Endothelial cell of umbilical vein (primary cell): ENCODE data around the gene BICRA. TPM values are rescaled to one million over a fixed set of nuclear protein-coding genes. Genes with fewer than 3 reads are reported as not detected.

Experiments used
- BruUV-seq: library from RNA; stranded (reverse); fragments of 400-500 nt; replicated peaks from 2 replicates; lab custom pipeline; 2021; lab: Mats Ljungman, UMichigan
- CTCF ChIA-PET: fragments of 300-600, 350-600 bp; sonication (Branson Sonifier 250); formaldehyde crosslinking; loops from one replicate; lab custom pipeline; 2021; ENCODE audit warnings: antibody characterized with exemption, inconsistent platforms; lab: Charles Lee
- POLR2A ChIA-PET: fragments of 300-600, 350-600 bp; sonication (Branson Sonifier 250); formaldehyde crosslinking; loops from one replicate; lab custom pipeline; 2021; ENCODE audit warnings: antibody characterized with exemption, inconsistent platforms; lab: Charles Lee
- DNase-seq: peaks from one replicate; pipeline ENCODE4 v3.0.0-alpha.2; 2011; ENCODE audit warnings: low read depth, low spot score
- FAIRE-seq: peaks from 2 replicates; lab custom pipeline; 2011; peaks lifted over from hg19 to GRCh38; lab: Jason Lieb, UNC
- H2AFZ ChIP-seq: 2 replicates; pipeline ENCODE4 v1.6.0; 2012; ENCODE audit warnings: low read depth, low read length, control low read depth, inconsistent platforms
- H3K27ac ChIP-seq: 2 replicates; pipeline ENCODE4 v1.5.1; 2011; ENCODE audit warnings: low read depth, mild to moderate bottlenecking, control low read depth, low read length, moderate library complexity; ENCODE audit not compliant: insufficient read depth
- H3K27me3 ChIP-seq, 2 experiments: 2 replicates each; pipeline versions ENCODE4 v1.6.0 to v1.6.1; 2011; ENCODE audit warnings: low read length in 2 of 2, mixed read lengths in 1 of 2; ENCODE audit not compliant: control insufficient read depth in 2 of 2, insufficient read depth in 2 of 2
- H3K36me3 ChIP-seq, 2 experiments: 2 replicates in 1 of 2; 3 replicates in 1 of 2; pipeline ENCODE4 v1.5.1; 2011; ENCODE audit warnings: low read length in 2 of 2, mild to moderate bottlenecking in 1 of 2, moderate library complexity in 1 of 2; ENCODE audit not compliant: control insufficient read depth in 2 of 2, insufficient read depth in 2 of 2; ENCODE audit errors: extremely low read depth in 1 of 2
- H3K4me1 ChIP-seq: 3 replicates; pipeline ENCODE4 v1.5.1; 2011; ENCODE audit warnings: mild to moderate bottlenecking, low read length; ENCODE audit not compliant: control insufficient read depth, insufficient read depth; ENCODE audit errors: extremely low read depth
- H3K4me2 ChIP-seq: 2 replicates; pipeline ENCODE4 v1.6.1; 2011; ENCODE audit warnings: low read length, control low read depth, mixed read lengths; ENCODE audit not compliant: insufficient read depth
- H3K4me3 ChIP-seq, 3 experiments: fragments of 200-600 bp in 1 of 3; sonication (generic), shearing (Covaris generic) in 1 of 3; replicated peaks in 1 of 3; 2 replicates each; pipeline ENCODE4 v1.5.1; 2011 to 2016; ENCODE audit warnings: control low read depth in 3 of 3, low read length in 3 of 3, mild to moderate bottlenecking in 2 of 3, inconsistent platforms in 1 of 3, low read depth in 1 of 3, moderate library complexity in 1 of 3; ENCODE audit not compliant: insufficient read depth in 1 of 3
- H3K79me2 ChIP-seq: 2 replicates; pipeline ENCODE4 v1.6.0; 2012; ENCODE audit warnings: low read length, inconsistent platforms; ENCODE audit not compliant: control insufficient read depth, insufficient read depth
- H3K9ac ChIP-seq: replicated peaks from 2 replicates; pipeline ENCODE3; 2011; ENCODE audit warnings: low read length, control low read depth; ENCODE audit not compliant: insufficient read depth; ENCODE audit errors: extremely low read depth
- H3K9me1 ChIP-seq: replicated peaks from 3 replicates; pipeline ENCODE4 v1.6.0; 2011; ENCODE audit warnings: mild to moderate bottlenecking, low read length; ENCODE audit not compliant: control insufficient read depth, insufficient read depth; ENCODE audit errors: extremely low read depth
- H3K9me3 ChIP-seq: replicated peaks from 2 replicates; pipeline ENCODE4 v1.5.1; 2012; ENCODE audit warnings: low read length, inconsistent platforms; ENCODE audit not compliant: control insufficient read depth, insufficient read depth
- H4K20me1 ChIP-seq: replicated peaks from 2 replicates; pipeline ENCODE3; 2011; ENCODE audit warnings: mild to moderate bottlenecking, low read length; ENCODE audit not compliant: control insufficient read depth, insufficient read depth; ENCODE audit errors: extremely low read depth
- EZH2 ChIP-seq: IDR thresholded peaks from 2 replicates; pipeline ENCODE4 v1.6.1; 2012; ENCODE audit warnings: borderline replicate concordance, low read depth, mild to moderate bottlenecking, moderate library complexity, low read length, inconsistent platforms; ENCODE audit not compliant: severe bottlenecking
- FOS ChIP-seq: IDR thresholded peaks from 2 replicates; pipeline ENCODE4 v1.6.1; 2011; ENCODE audit warnings: mild to moderate bottlenecking, low read length, moderate library complexity, borderline replicate concordance; ENCODE audit not compliant: insufficient read depth
- GATA2 ChIP-seq: IDR thresholded peaks from 2 replicates; pipeline ENCODE4 v1.7.0; 2011; ENCODE audit warnings: low read depth, mild to moderate bottlenecking, moderate library complexity, mixed read lengths, low read length; ENCODE audit not compliant: insufficient read length, insufficient read depth
- JUN ChIP-seq: IDR thresholded peaks from 2 replicates; pipeline ENCODE4 v1.6.1; 2011; ENCODE audit warnings: borderline replicate concordance, low read depth; ENCODE audit not compliant: insufficient read length, insufficient read depth
- MAX ChIP-seq: IDR thresholded peaks from 2 replicates; pipeline ENCODE4 v1.6.1; 2011; ENCODE audit not compliant: insufficient read depth, insufficient read length
- MYC ChIP-seq: IDR thresholded peaks from one replicate; pipeline ENCODE4 v1.6.1; 2011; ENCODE audit warnings: mild to moderate bottlenecking, low read depth, low read length
- POLR2A ChIP-seq: IDR thresholded peaks from 2 replicates; pipeline ENCODE4 v1.6.1; 2012; ENCODE audit warnings: low read depth, mild to moderate bottlenecking, control low read depth, low read length
- POLR2AphosphoS5 ChIP-seq: IDR thresholded peaks from 2 replicates; pipeline ENCODE4 v1.6.1; 2012; ENCODE audit warnings: low read depth, mild to moderate bottlenecking, control low read depth, low read length, moderate library complexity; ENCODE audit not compliant: insufficient read depth
- dilution Hi-C: fragments of 300-500 bp; cut with MboI; formaldehyde crosslinking; loops from one replicate; pipeline ENCODE4 v1.15.0; 2019; ENCODE audit warnings: low sequenced_read_pairs; ENCODE audit not compliant: extremely low pct_ligation_motif_present
- intact Hi-C: fragments of 100-400 bp; cut with micrococcal nuclease; formaldehyde crosslinking; loops from one replicate; pipeline ENCODE4 v1.10.0; 2022
- polyA plus RNA-seq, 4 experiments: library from polyadenylated mRNA; depleted of rRNA in 3 of 4; stranded (reverse) in 3 of 4; unstranded in 1 of 4; fragments of >200 nt; gene quantifications; 2 replicates each; pipeline versions ENCODE4 v1.2.1 to v1.2.3, GENCODE V29; 2011 to 2012; ENCODE audit warnings: missing spikeins in 1 of 4
- total RNA-seq: library from RNA; stranded (reverse); gene quantifications from 2 replicates; pipeline ENCODE4 v1.2.3, GENCODE V29; 2021
- TF ChIP-seq, protein P1 (sequence below), 2 donors: IDR thresholded peaks; 1 replicate in 1 of 2; 2 replicates in 1 of 2; pipeline ENCODE4 v1.5.1; 2011; ENCODE audit warnings: low read length in 2 of 2, mild to moderate bottlenecking in 2 of 2, moderate library complexity in 2 of 2, control low read depth in 1 of 2, inconsistent platforms in 1 of 2, low read depth in 1 of 2; ENCODE audit not compliant: insufficient read depth in 1 of 2; ENCODE audit errors: extremely low read depth in 1 of 2

BICRA gene
- total and polyA plus RNA-seq, 2 donors (not counting 3 experiments of a cell fraction or from before 2014, with no cell fraction given): 3.8 to 20.5 TPM

- no peak for FAIRE-seq
- POLR2A ChIA-PET: no interaction called here
- BruUV-seq: no TSS peak
Observed at GRCh38 chr19:47698631-47699359, 89.9 kb downstream of the BICRA start.

More at GRCh38 chr19:47698631-47699359, 89.9 kb downstream of the BICRA start:
- no peaks in the 10 kb centered on the region for H4K20me1 ChIP-seq
- dilution Hi-C loops (no loop called here), intact Hi-C loops (loop anchor here (1.0 kb wide), 4 partner anchors 90 to 262 kb away; partner anchors contain the start of gene NAPA)
- no peak overlapping the region for H3K27ac ChIP-seq
- peaks cover 6 to 30% of the 10 kb centered on the region in 2 experiments for H3K36me3 ChIP-seq
- no peaks in the 10 kb centered on the region for H3K27me3 ChIP-seq
- H3K4me3 ChIP-seq: no peak overlapping the region
- CTCF ChIA-PET: interaction anchor here (0.7 to 5.5 kb wide), 26 partner anchors 8 to 274 kb away, joined by 3 to 122 read pairs (median 4); partner anchors contain the start of genes EHD2, KPTN and NAPA
- TF ChIP-seq MYC: no peak
- no peak for TF ChIP-seq MAX
- no peak for TF ChIP-seq EZH2
- TF ChIP-seq POLR2A: no peak
- no peak for TF ChIP-seq JUN
- TF ChIP-seq POLR2AphosphoS5: no peak
- TF ChIP-seq, protein P1, sequence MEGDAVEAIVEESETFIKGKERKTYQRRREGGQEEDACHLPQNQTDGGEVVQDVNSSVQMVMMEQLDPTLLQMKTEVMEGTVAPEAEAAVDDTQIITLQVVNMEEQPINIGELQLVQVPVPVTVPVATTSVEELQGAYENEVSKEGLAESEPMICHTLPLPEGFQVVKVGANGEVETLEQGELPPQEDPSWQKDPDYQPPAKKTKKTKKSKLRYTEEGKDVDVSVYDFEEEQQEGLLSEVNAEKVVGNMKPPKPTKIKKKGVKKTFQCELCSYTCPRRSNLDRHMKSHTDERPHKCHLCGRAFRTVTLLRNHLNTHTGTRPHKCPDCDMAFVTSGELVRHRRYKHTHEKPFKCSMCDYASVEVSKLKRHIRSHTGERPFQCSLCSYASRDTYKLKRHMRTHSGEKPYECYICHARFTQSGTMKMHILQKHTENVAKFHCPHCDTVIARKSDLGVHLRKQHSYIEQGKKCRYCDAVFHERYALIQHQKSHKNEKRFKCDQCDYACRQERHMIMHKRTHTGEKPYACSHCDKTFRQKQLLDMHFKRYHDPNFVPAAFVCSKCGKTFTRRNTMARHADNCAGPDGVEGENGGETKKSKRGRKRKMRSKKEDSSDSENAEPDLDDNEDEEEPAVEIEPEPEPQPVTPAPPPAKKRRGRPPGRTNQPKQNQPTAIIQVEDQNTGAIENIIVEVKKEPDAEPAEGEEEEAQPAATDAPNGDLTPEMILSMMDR (IDR thresholded peaks at IDR 0.05; ENCODE audit: extremely low read depth in 1 of 2, insufficient read depth in 1 of 2, low read depth in 1 of 2, low read length in 2 of 2): no peak
- TF ChIP-seq GATA2: no peak
- TF ChIP-seq FOS: no peak
- H3K9me1 ChIP-seq: no peaks in the 10 kb centered on the region
- H3K9me3 ChIP-seq: no peaks in the 10 kb centered on the region
- no peaks in the 10 kb centered on the region for H3K79me2 ChIP-seq
- no peak overlapping the region for H2AFZ ChIP-seq
- H3K4me2 ChIP-seq: no peak overlapping the region
- DNase-seq: no peak
- H3K4me1 ChIP-seq: no peaks in the 10 kb centered on the region
- no peak overlapping the region for H3K9ac ChIP-seq
